Medulla oblongata (tissue), 1 donor: ENCODE data around the gene PAX8.

Source experiments
- DNase-seq: peaks from one replicate; pipeline ENCODE4 v3.0.0-alpha.2; 2015; ENCODE audit errors: extremely low spot score

The PAX8 gene

GRCh38 chr2:113183703-113184102 lies 95.0 kb downstream of the PAX8 start:
- DNase-seq: no peak

GRCh38 chr2:113183264-113183663 lies 95.5 kb downstream of the PAX8 start:
- DNase-seq: no peak

GRCh38 chr2:113182471-113183260 lies 96.1 kb downstream of the PAX8 start:
- DNase-seq: no peak

GRCh38 chr2:113181258-113182051 lies 97.3 kb downstream of the PAX8 start:
- DNase-seq: no peak

GRCh38 chr2:113180131-113180946 lies 98.4 kb downstream of the PAX8 start:
- no peak for DNase-seq

- DNase-seq: no peak
Observed at GRCh38 chr2:113179446-113180045, 99.2 kb downstream of the PAX8 start.

- no peak for DNase-seq
Observed at GRCh38 chr2:113178891-113179290, 99.8 kb downstream of the PAX8 start.

GRCh38 chr2:113178069-113178746 lies 100.5 kb downstream of the PAX8 start:
- DNase-seq: no peak

- DNase-seq: no peak
Observed at GRCh38 chr2:113176696-113177355, 101.9 kb downstream of the PAX8 start.

GRCh38 chr2:113175736-113176695 lies 102.7 kb downstream of the PAX8 start:
- DNase-seq: no peak

- no peak for DNase-seq
Observed at GRCh38 chr2:113175042-113175628, 103.6 kb downstream of the PAX8 start.

- no peak for DNase-seq
Observed at GRCh38 chr2:113174376-113174750, 104.4 kb downstream of the PAX8 start.

- DNase-seq: peak; percentile 55
Observed at GRCh38 chr2:113173542-113174375, 105.0 kb downstream of the PAX8 start, which contains the start of gene PSD4. Gene PSD4 (plus strand): TSS chr2:113173971. CDS start chr2:113182457, 8,486 bp downstream.

- no peak for DNase-seq
Observed at GRCh38 chr2:113172721-113173541, 105.8 kb downstream of the PAX8 start.

- no peak for DNase-seq
Observed at GRCh38 chr2:113171334-113172075, 107.2 kb downstream of the PAX8 start.

- no peak for DNase-seq
Observed at GRCh38 chr2:113169586-113169985, 109.1 kb downstream of the PAX8 start.
